Upper lobe of left lung (tissue), 4 donors: Measurements from ENCODE around the gene PPP1R12A.

ENCODE experiments used
- EP300 ChIP-seq, 4 donors: sonication (generic); formaldehyde crosslinking; IDR thresholded peaks; one replicate each; pipeline ENCODE4 v1.5.1; 2017; ENCODE audit warnings: antibody characterized with exemption in 4 of 4, control low read depth in 2 of 4
- POLR2A ChIP-seq, 4 donors: fragments of 450-650 bp; IDR thresholded peaks; one replicate each; pipeline ENCODE4 v1.5.1; 2016 to 2017; ENCODE audit warnings: antibody characterized with exemption in 4 of 4, mild to moderate bottlenecking in 2 of 4
- POLR2AphosphoS5 ChIP-seq, 2 donors: sonication (generic); formaldehyde crosslinking; IDR thresholded peaks; one replicate each; pipeline ENCODE4 v1.5.1; 2017; ENCODE audit warnings: antibody characterized with exemption in 2 of 2
- TF ChIP-seq, protein P1 (sequence below), 6 experiments: fragments of 450-650 bp in 4 of 6; fragments of 200-600 bp in 2 of 6; sonication (generic) in 2 of 6; IDR thresholded peaks; one replicate each; pipeline ENCODE4 v1.5.1; 2016 to 2019; ENCODE audit warnings: antibody characterized with exemption in 6 of 6

DNA sequence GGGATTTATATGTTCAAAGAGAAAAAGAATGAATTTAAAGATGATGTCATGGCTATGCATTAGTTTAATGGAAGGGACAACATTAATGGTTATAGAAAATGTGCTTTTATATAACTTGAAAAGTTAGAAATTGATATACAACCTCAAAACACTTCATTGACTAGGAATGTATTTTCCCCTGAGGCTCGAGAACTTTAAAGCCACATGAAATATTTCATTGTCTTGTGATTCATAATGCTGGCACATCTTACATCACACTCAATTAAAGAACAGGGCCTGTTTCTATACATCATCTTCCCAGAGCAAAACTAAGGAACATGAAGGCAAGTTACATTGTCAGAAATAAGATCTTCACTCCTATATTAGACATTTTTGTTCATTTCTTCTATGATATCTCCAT is 208.9 kb downstream of the PPP1R12A start:
- TF ChIP-seq, protein P1, sequence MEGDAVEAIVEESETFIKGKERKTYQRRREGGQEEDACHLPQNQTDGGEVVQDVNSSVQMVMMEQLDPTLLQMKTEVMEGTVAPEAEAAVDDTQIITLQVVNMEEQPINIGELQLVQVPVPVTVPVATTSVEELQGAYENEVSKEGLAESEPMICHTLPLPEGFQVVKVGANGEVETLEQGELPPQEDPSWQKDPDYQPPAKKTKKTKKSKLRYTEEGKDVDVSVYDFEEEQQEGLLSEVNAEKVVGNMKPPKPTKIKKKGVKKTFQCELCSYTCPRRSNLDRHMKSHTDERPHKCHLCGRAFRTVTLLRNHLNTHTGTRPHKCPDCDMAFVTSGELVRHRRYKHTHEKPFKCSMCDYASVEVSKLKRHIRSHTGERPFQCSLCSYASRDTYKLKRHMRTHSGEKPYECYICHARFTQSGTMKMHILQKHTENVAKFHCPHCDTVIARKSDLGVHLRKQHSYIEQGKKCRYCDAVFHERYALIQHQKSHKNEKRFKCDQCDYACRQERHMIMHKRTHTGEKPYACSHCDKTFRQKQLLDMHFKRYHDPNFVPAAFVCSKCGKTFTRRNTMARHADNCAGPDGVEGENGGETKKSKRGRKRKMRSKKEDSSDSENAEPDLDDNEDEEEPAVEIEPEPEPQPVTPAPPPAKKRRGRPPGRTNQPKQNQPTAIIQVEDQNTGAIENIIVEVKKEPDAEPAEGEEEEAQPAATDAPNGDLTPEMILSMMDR (IDR thresholded peaks at IDR 0.05): no peak
- TF ChIP-seq POLR2A (IDR thresholded peaks at IDR 0.05) (no peak), EP300 (IDR thresholded peaks at IDR 0.05) (no peak), POLR2AphosphoS5 (IDR thresholded peaks at IDR 0.05) (no peak)
